Measurements from ENCODE around the gene FERMT2. TPM values are rescaled to one million over a fixed set of nuclear protein-coding genes. Genes with fewer than 3 reads are reported as not detected.
"Not testable (repeated sequence)": the region's sequence is repeated elsewhere in the genome, so short reads cannot be mapped to it uniquely, and the experiment has no call there.

FERMT2 gene
- total RNA-seq, 1 donor from 2014 or later, result 78.4 TPM

GRCh38 chr14:52873065-52873464 lies 77.8 kb downstream of the FERMT2 start:
- H3K9me3 Mint-ChIP-seq, result no peaks in the 10 kb centered on the region
- H3K27me3 Mint-ChIP-seq (ENCODE audit: low read depth), result no peaks in the 10 kb centered on the region
- no peak for TF ChIP-seq CTCF (IDR thresholded peaks at IDR 0.05; ENCODE audit: unreplicated experiment)
- no peak overlapping the region for H3K27ac Mint-ChIP-seq
- no peak for DNase-seq (ENCODE audit: low spot score in 2 of 2, unreplicated experiment in 2 of 2)
- peaks cover 43% of the 10 kb centered on the region for H3K36me3 Mint-ChIP-seq
- no peaks in the 10 kb centered on the region for H3K4me1 Mint-ChIP-seq
- no peak overlapping the region for H3K4me3 Mint-ChIP-seq

- DNase-seq (ENCODE audit: low spot score in 2 of 2, unreplicated experiment in 2 of 2), result no peak
- Mint-ChIP-seq H3K9me3 (no peaks in the 10 kb centered on the region), H3K36me3 (peaks cover 31% of the 10 kb centered on the region), H3K4me3 (no peak overlapping the region), H3K27me3 (ENCODE audit: low read depth) (no peaks in the 10 kb centered on the region), H3K27ac (no peak overlapping the region), H3K4me1 (no peaks in the 10 kb centered on the region)
- no peak for TF ChIP-seq CTCF (IDR thresholded peaks at IDR 0.05; ENCODE audit: unreplicated experiment)
Measured at GRCh38 chr14:52871606-52872005, 79.2 kb downstream of the FERMT2 start.

- TF ChIP-seq CTCF (IDR thresholded peaks at IDR 0.05; ENCODE audit: unreplicated experiment), result no peak
- no peak for DNase-seq (ENCODE audit: low spot score in 2 of 2, unreplicated experiment in 2 of 2)
- no peaks in the 10 kb centered on the region for H3K9me3 Mint-ChIP-seq
- H3K4me1 Mint-ChIP-seq, result no peaks in the 10 kb centered on the region
- peaks cover 27% of the 10 kb centered on the region for H3K36me3 Mint-ChIP-seq
- no peaks in the 10 kb centered on the region for H3K27me3 Mint-ChIP-seq (ENCODE audit: low read depth)
- no peak overlapping the region for H3K27ac Mint-ChIP-seq
- no peak overlapping the region for H3K4me3 Mint-ChIP-seq
Measured at GRCh38 chr14:52868911-52869618, 81.8 kb downstream of the FERMT2 start.

DNA sequence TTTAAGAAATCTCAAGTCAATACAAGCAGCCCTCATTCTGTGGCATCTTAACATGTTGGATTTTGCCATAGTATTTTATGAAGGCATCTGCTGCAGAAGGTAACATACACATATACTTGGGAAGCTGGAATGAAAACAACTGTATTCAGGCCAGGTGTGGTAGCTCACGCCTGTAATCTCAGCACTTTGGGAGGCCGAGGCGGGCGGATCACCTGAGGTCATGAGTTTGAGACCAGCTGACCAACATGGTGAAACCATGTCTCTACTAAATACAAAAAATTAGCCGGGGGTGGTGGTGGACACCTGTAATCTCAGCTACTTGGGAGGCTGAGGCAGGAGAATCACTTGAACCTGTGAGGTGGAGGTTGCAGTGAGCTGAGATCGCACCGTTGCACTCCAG lies 86.0 kb downstream of the FERMT2 start:
- peaks cover 14% of the 10 kb centered on the region for H3K36me3 Mint-ChIP-seq
- DNase-seq (ENCODE audit: low spot score in 2 of 2, unreplicated experiment in 2 of 2); H3K27ac Mint-ChIP-seq; H3K27me3 Mint-ChIP-seq (ENCODE audit: low read depth); H3K4me3 Mint-ChIP-seq; H3K9me3 Mint-ChIP-seq; H3K4me1 Mint-ChIP-seq: not testable (repeated sequence)

GRCh38 chr14:52863334-52863700 lies 87.5 kb downstream of the FERMT2 start:
- DNase-seq (ENCODE audit: low spot score in 2 of 2, unreplicated experiment in 2 of 2), result no peak
- Mint-ChIP-seq H3K4me1 (peaks cover 9% of the 10 kb centered on the region), H3K4me3 (no peak overlapping the region), H3K27ac (peak overlapping the region; percentile 75), H3K27me3 (ENCODE audit: low read depth) (no peaks in the 10 kb centered on the region), H3K36me3 (peaks cover 27% of the 10 kb centered on the region), H3K9me3 (no peaks in the 10 kb centered on the region)
- TF ChIP-seq CTCF (IDR thresholded peaks at IDR 0.05; ENCODE audit: unreplicated experiment), result no peak

GRCh38 chr14:52862632-52863333 lies 88.1 kb downstream of the FERMT2 start:
- peaks cover 9% of the 10 kb centered on the region for H3K4me1 Mint-ChIP-seq
- H3K4me3 Mint-ChIP-seq, result no peak overlapping the region
- no peak for TF ChIP-seq CTCF (IDR thresholded peaks at IDR 0.05; ENCODE audit: unreplicated experiment)
- H3K27me3 Mint-ChIP-seq (ENCODE audit: low read depth), result no peaks in the 10 kb centered on the region
- H3K9me3 Mint-ChIP-seq, result no peaks in the 10 kb centered on the region
- DNase-seq (ENCODE audit: low spot score in 2 of 2, unreplicated experiment in 2 of 2), result no peak
- H3K36me3 Mint-ChIP-seq, result peaks cover 32% of the 10 kb centered on the region
- H3K27ac Mint-ChIP-seq, result peak overlapping the region; percentile 83

Data from mesothelial cell of epicardium (in vitro differentiated cells).